Measurements from ENCODE around the gene KCTD19. TPM values are rescaled to one million over a fixed set of nuclear protein-coding genes. Genes with fewer than 3 reads are reported as not detected.

Gene KCTD19
- polyA plus RNA-seq, 1 experiment, result 0.25 TPM

DNA sequence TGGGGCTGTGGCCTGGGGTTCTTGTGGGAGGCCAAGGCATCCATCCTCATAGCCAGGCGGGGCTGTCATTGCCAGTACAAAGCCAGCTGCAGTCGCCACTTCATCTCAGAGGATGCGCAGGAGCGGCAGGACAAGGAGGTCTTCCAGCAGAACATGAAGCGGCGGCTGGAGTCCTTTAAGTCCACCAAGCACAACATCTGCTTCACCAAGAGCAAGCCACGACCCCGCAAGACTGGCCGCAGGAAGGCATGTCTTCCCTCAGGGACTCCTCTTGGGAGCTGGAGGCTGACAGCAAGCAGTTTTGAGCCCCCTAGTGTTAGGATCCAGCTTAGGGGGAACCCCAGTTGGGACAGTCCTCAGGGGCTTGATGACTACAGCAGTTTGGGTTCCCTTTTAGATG, 62.3 kb downstream of the KCTD19 start:
- H3K27ac ChIP-seq (ENCODE audit: low read depth, low read length), result no peak overlapping the region
- ChIA-PET CTCF (interaction anchor here (0.5 kb wide), 1 partner anchor 56 kb away, joined by 4 read pairs; no protein-coding TSS in a partner anchor), POLR2A (interaction anchor here (0.7 kb wide), 1 partner anchor 79 kb away, joined by 3 read pairs; no protein-coding TSS in a partner anchor)
- H3K9me3 ChIP-seq (ENCODE audit: control insufficient read depth, insufficient read depth, low read length), result no peaks in the 10 kb centered on the region; the same call in 1 of the 2 replicates
- DNase-seq (ENCODE audit: low read depth, low spot score), result no peak
- no peak overlapping the region for H3K4me3 ChIP-seq (ENCODE audit: low read depth, low read length)
- TF ChIP-seq, protein P1, sequence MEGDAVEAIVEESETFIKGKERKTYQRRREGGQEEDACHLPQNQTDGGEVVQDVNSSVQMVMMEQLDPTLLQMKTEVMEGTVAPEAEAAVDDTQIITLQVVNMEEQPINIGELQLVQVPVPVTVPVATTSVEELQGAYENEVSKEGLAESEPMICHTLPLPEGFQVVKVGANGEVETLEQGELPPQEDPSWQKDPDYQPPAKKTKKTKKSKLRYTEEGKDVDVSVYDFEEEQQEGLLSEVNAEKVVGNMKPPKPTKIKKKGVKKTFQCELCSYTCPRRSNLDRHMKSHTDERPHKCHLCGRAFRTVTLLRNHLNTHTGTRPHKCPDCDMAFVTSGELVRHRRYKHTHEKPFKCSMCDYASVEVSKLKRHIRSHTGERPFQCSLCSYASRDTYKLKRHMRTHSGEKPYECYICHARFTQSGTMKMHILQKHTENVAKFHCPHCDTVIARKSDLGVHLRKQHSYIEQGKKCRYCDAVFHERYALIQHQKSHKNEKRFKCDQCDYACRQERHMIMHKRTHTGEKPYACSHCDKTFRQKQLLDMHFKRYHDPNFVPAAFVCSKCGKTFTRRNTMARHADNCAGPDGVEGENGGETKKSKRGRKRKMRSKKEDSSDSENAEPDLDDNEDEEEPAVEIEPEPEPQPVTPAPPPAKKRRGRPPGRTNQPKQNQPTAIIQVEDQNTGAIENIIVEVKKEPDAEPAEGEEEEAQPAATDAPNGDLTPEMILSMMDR (IDR thresholded peaks at IDR 0.05; ENCODE audit: low read depth, low read length), result 0 out of 2 replicates have a peak, but pooled peaks have one; percentile 12
- no peaks in the 10 kb centered on the region for H3K27me3 ChIP-seq (ENCODE audit: control insufficient read depth, insufficient read depth, low read length)

DNA sequence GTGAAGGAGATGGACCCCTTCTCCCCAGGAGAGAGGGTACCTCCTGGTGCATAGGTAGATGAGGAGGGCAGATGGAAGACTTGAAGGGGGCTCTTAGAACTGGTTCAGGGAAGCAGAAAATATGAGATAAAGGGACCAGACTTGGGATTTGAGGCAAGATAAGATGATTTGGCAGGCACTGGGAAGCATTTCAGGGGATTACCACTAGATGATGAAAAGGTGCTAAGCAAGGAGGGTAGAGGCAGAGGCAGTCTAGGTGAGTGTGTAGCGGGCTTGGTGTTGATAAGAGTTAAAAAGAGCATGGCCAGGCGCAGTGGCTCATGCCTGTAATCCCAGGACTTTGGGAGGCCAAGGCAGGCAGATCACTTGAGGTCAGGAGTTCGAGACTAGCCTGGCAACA, 63.3 kb downstream of the KCTD19 start:
- ChIA-PET POLR2A (no interaction called here), CTCF (no interaction called here)
- Histone ChIP-seq H3K4me3 (ENCODE audit: low read depth, low read length) (no peak overlapping the region), H3K27me3 (ENCODE audit: control insufficient read depth, insufficient read depth, low read length) (no peaks in the 10 kb centered on the region), H3K9me3 (ENCODE audit: control insufficient read depth, insufficient read depth, low read length) (no peaks in the 10 kb centered on the region; the same call in 1 of the 2 replicates), H3K27ac (ENCODE audit: low read depth, low read length) (no peak overlapping the region)
- no peak for DNase-seq (ENCODE audit: low read depth, low spot score)
- TF ChIP-seq, protein P1 (IDR thresholded peaks at IDR 0.05; ENCODE audit: low read depth, low read length), result no peak

DNA sequence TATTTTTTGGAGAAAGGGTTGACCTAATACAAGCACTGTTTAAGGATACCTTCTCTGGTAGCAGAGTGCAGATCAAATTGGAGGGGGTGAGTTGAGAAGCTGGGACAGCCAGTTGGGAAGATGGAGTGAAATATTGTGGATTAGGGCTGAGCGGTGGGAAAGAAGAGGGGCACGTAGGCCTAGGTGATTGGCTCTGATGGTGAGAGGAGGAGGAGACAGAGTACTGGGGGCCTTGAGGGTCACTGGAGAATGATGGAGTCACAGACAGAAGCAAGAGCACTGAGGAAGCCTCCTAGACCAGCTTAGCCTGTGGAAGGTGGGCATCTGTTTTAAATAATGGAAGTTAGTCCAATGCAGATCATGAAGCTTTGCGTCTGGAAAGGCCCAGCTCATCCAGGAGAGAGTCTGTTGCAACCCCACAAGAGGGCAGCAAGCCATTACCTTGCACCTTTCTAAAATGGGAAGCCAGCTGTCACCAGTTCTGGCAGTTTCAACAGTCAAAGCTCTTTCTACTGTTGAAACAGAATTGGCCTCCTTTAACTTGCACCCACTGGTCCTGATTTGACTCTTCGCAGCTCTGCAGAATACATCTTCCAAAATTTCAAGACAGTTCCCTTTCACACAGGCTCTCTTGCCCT, 66.0 kb downstream of the KCTD19 start:
- TF ChIP-seq, protein P1 (IDR thresholded peaks at IDR 0.05; ENCODE audit: low read depth, low read length), result peak; percentile 82
- no peak for DNase-seq (ENCODE audit: low read depth, low spot score)
- Histone ChIP-seq H3K27me3 (ENCODE audit: control insufficient read depth, insufficient read depth, low read length) (no peaks in the 10 kb centered on the region), H3K9me3 (ENCODE audit: control insufficient read depth, insufficient read depth, low read length) (no peaks in the 10 kb centered on the region; the same call in 1 of the 2 replicates), H3K4me3 (ENCODE audit: low read depth, low read length) (no peak overlapping the region), H3K27ac (ENCODE audit: low read depth, low read length) (no peak overlapping the region)
- ChIA-PET POLR2A (interaction anchor here (0.5 to 1.3 kb wide), 6 partner anchors 25 to 168 kb away, joined by 3 to 4 read pairs (median 4); partner anchors contain the start of gene TPPP3), CTCF (interaction anchor here (0.6 to 2.2 kb wide), 27 partner anchors 9 to 316 kb away, joined by 3 to 37 read pairs (median 5); partner anchors contain the start of genes FHOD1, SLC9A5, TPPP3 and ZDHHC1)

DNA sequence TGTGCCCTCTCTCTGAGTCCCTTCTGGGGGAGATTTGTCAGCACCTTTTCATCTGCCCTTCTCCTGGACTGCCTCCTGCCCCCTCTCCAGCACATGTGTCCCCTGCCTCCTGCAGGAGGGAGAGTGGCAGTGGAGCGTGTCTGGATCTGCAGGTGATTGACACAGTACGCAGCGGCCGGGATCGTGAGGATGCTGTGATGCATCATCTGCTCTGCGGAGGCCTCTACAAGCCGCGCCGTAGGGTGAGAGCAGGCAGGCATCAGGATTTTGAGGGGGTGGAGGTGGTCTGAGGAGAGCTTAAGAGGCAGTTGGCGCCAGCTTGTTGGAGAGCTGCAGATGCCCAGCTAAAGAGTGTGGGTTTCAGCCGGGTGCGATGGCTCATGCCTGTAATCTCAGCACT, 66.8 kb downstream of the KCTD19 start:
- Histone ChIP-seq H3K4me3 (ENCODE audit: low read depth, low read length) (no peak overlapping the region), H3K9me3 (ENCODE audit: control insufficient read depth, insufficient read depth, low read length) (no peaks in the 10 kb centered on the region; the same call in 1 of the 2 replicates), H3K27me3 (ENCODE audit: control insufficient read depth, insufficient read depth, low read length) (no peaks in the 10 kb centered on the region), H3K27ac (ENCODE audit: low read depth, low read length) (no peak overlapping the region)
- TF ChIP-seq, protein P1 (IDR thresholded peaks at IDR 0.05; ENCODE audit: low read depth, low read length), result no peak
- POLR2A ChIA-PET, result no interaction called here
- CTCF ChIA-PET, result interaction anchor here (0.7 to 2.2 kb wide), 17 partner anchors 11 to 206 kb away, joined by 3 to 37 read pairs (median 8); partner anchors contain the start of genes FHOD1, SLC9A5, TPPP3 and ZDHHC1
- DNase-seq (ENCODE audit: low read depth, low spot score), result no peak

Data from AG04450 (cell line).